Fibroblast of skin of left quadriceps (primary cell): ENCODE measurements around the gene CCDC106.

ENCODE experiments used
- DNase-seq, 2 experiments: peaks; one replicate each; pipeline ENCODE4 v3.0.0-alpha.2; 2013; ENCODE audit warnings: low read depth in 2 of 2

Gene CCDC106

DNA sequence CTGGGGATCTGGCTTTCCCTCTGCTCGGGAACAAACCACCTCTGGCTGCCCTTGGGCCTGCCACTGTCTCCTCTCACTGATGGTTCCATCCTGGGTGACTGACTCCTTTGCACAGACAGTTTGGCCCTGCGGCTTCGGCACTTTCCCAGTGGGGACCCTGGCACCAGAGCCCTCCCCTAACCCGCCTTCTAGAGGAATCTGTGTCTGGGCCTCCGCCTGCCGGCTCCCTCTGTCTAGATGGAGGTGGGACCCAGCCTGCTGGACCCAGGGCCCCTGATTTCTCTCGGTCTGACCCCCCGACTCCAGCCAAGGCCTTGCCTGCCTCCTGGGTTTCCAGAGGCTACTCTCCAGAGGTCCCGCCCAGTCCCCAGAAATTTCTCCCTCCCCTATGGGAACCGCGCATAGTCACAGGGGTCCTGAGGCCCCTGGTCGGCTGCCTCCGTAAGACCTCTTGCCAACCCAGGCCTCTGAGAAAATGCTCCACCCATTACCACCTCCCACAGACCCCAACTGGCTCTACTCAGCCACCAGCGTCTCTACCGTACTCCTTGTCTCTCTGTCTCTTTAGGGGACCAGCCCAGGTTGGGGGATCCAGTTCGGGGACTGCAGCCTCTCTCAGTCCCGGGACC, 2.7 kb downstream of the CCDC106 start:
- no peak for DNase-seq

DNA sequence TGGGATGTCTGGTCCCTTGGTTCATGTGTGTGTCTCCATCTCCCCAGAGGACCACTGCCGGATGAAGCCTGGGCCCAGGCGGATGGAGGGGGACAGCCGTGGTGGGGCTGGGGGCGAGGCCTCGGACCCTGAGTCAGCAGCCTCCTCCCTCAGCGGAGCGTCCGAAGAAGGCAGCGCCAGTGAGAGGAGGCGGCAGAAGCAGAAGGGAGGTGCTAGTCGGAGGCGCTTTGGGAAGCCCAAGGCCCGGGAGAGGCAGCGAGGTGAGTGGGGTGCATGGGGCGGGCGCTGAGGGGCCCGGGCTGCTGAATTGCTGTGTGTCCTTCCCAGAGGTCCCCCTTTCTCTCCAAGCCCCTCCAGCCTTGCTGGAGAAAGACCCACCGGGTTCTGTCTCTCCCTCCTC, 3.2 kb downstream of the CCDC106 start:
- no peak for DNase-seq

GRCh38 chr19:55652311-55653128, 4.5 kb downstream of the CCDC106 start:
- DNase-seq: no peak

DNA sequence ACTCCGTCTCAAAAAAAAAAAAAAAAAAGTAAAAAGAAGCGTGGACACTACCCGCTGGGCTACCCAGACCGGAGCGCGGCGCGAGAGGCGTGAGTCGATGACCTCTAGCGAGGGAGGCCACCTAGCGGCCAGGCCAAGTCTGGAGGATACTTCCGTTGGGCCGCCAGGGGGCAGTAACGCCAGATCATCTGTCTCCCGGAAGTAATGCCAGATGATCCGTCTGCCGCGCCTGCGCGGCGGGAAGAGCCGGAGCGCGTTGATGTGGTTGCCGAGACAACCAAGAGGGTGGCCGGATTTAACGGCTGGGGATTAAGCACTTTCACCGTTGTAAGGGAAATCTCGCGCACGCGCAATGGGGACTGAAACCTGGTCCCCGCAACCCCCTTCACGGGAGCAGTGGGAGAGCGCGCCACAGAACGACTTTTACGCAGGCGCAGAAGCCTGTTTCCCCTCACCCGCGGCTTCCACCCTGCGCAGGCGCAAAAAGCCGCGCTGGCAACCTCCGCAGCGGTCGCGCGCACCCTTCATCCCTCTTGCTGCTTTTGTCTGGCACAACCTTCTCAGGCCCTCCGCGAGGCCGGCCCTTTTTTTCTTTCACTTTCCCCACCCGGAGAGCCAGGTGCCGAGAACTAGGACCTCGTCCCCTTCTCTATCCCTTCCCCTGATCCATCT, 5.8 kb downstream of the CCDC106 start:
- DNase-seq: peak; percentile 98 to 99

DNA sequence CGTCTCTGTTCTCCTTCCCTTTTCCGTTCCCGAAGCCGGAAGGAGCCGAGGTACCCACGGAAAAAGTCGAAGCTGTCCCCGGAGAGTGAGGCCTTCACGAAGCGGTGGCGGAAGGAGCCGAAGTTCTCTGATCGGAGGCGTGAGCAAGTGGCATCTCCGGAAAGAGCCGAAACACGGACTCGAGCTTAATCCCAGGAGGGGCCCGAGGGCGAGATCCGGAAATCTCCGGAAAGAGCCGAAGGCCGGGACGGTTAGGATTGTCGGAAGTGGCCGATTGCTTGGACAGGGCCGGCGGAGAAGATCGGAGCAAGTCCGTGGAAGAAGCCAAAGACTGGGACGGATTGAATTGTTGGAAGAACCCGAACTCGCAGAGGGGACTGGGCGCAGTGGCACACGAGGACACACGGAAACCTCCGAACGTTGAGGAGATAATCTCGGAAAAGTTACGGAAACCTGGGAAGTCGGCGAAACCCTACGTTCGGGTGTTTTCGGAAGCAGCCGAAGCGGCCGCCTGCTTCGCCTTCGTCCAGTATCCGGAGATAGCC, 6.4 kb downstream of the CCDC106 start:
- DNase-seq: peak; percentile 99

GRCh38 chr19:55654868-55655647, 7.0 kb downstream of the CCDC106 start, which contains the start of gene U2AF2:
Gene U2AF2, plus strand, starts transcription at chr19:55655035. Its CDS starts 70 bp downstream, at chr19:55655105.
- peak; percentile 79 to 81 for DNase-seq

GRCh38 chr19:55655648-55656040, 7.6 kb downstream of the CCDC106 start:
- no peak for DNase-seq

DNA sequence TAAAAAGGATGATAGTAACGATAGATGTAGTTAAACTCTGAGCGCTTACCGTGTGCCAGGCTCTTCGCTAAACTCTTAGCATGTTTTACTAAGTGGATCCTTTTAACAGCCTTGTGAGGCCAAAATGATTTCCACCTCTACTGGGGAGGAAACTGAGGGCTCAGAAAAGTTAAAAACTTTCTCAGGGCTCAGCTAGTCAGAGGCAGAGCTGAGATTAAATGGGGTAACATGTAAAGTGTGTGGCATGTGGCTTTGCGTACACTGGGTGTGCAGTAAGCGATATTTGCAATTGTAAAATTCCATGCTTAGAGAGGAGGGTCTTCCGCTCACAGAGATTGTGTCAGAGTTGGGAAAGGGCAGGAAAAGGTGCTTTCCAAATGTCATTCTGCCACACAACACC, 8.5 kb downstream of the CCDC106 start:
- no peak for DNase-seq

DNA sequence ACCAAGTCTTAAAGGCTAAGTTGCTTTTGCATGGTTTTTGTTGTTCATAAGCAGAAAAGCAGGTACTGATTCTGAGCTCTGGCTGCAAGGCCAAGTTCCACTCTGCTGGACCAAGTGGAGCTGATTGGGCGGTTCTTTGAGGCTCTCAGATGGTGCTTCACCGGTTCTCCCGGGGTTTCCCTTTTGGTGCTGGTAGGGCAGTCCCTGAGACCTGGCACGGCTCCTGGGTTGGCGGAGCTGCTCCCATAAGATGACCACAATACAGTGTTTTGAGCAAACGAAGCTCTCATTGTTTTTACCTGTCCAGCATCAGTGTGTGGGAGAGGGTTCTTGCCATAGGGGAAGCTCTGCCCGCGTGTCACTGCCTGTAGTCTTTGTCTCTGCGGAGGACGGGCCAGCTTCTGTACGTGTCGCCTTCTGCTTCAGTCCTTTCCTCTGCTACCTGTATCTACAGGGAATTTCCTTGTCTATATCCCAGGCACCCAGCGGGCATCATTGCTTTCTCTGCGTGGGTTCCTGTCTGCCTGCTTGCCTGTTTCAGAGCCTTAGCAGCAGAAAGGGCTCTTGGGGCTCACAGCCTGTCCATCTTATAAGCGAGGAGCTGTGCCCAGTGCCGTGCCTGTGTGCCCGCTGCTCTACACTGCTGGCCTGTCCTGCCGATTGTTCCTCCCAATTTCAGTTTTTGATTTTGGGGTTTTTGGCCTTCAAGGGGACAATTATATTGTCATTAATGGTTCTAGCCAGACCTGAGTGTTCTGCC, 9.2 kb downstream of the CCDC106 start:
- DNase-seq: no peak

GRCh38 chr19:55658846-55659459, 10.9 kb downstream of the CCDC106 start:
- DNase-seq: no peak

DNA sequence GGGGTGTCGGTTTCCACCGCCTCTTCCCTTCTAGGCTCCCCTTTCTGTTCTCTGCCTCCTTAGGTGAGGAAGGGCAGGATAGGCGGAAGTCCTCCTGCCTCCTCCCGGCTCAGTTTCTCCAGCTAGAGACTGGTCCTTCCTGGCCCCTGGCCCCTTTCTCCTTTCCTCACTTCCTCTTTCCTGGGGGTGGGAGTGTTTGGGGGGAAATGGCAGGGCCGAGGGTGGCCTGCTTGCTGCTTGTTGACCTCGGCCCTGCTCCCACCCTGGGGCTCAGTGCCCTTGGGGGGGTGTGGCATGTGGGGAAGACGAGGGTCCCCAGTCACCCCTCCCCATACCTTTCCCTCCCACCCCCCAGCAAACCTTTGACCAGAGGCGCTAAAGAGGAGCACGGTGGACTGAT, 11.8 kb downstream of the CCDC106 start:
- no peak for DNase-seq

- no peak for DNase-seq
Observed at GRCh38 chr19:55660404-55660803, 12.4 kb downstream of the CCDC106 start.

DNA sequence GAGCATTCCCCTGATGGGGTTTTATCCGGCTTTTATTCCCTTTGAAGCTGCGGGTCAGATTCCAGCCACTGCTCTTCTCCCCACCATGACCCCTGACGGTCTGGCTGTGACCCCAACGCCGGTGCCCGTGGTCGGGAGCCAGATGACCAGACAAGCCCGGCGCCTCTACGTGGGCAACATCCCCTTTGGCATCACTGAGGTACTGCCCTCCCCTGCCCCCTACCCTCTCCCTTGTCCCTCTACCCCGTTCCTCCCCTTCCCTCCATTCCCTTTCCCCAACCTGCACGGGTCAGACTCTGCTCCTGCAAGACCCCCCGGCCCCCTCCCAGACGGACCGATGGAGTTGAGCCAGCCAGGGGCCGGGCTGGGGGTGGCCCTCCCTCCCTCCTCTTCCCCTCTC, 13.0 kb downstream of the CCDC106 start:
- no peak for DNase-seq

DNA sequence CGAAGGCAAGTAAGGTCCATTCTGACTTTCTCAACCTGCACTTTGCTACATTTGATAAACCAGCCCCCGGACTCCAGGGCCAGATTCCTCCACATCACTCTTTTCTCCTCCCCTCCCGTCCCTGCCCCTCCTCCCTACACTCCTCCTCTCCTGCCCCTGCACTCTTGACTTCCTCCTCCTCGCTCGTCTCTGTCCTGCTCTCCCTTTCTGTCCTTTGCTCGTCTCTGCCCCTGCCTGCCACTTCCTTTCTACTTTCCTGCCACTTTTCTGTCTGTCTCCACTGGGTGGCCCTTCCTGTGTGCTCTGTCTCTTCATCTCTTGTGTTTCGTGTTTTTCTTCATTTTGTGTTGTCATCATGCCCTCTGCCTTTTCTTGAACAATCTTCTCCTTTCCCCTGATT, 13.8 kb downstream of the CCDC106 start:
- DNase-seq: no peak

DNA sequence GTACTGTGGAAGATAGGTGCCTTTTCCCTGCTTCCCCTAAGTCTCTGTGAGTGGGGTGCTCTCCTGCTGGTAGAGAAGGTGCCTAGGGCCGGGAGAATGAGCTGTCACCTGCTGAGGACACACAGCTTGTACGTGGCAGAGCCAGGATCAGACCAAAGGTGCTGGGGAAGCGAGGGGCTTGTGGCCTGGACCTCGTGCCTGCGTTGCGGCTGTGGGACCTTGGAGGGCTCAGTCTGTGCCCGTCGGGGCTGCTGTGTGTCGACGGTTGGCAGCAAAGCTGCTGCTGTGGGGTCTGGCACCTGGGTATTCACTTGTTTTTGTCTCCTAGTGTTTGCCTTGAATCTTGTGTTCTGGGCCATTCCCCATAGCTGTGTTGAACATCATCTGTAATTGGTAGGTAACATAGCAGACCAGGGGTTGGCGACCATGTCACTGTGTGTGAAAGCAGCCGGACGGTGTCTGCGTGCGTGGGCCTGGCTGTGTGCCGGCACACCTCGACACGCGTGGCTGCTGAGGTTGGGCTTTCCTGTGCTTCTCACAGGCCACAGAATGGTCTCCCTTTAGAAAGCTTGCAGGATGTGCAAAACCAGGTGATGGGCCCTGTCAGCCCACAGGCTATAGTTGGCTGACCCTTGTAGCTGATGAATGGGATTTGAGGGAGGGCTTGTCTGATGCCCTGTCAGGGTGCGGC, 16.0 kb downstream of the CCDC106 start:
- no peak for DNase-seq

- no peak for DNase-seq
Observed at GRCh38 chr19:55666343-55667005, 18.5 kb downstream of the CCDC106 start.

- DNase-seq: no peak
Observed at GRCh38 chr19:55667006-55667381, 19.0 kb downstream of the CCDC106 start.

DNA sequence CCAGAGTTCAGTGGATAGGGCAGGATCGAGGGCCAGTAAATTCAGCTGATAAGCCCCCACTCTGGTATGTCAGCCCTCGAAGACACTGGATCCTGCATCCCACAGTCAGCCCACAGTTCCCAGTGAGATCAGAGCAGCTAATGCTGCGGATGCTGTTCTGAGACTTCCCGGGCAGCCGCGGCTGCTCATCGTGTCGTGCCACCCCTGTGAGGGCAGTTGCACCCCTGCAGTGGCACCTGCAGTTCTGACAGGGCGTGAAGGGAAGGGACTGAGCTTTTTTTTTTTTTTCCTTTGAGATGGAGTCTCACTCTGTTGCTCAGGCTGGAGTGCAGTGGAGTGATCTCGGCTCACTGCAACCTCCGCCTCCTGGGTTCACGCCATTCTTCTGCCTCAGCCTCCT, 19.5 kb downstream of the CCDC106 start:
- no peak for DNase-seq

DNA sequence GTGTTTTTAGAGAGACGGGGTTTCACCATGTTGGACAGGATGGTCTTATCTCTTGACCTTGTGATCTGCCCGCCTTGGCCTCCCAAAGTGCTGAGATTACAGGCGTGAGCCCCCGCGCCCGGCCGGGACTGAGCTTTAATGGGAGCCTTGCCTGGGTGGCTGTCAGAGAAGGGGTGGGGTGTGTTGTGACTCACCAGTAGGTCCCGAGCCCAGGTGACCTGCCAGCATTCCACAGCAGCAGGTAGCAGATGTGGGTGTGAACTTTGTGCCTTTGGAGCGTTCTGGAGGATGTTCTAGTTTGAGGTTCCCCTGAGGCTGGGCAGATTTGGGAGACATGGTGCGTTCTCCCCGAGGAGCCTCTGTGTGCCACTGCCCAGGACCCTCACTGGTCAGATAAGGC, 19.9 kb downstream of the CCDC106 start:
- DNase-seq: no peak
